HT1080 (cell line): ENCODE results near the gene BOLA3. TPM values are rescaled to one million over a fixed set of nuclear protein-coding genes. Genes with fewer than 3 reads are reported as not detected.
A peak's percentile ranks its signal among the peaks of the same experiment; 100 is the strongest.
"Not testable (repeated sequence)": the region's sequence is repeated elsewhere in the genome, so short reads cannot be mapped to it uniquely, and the experiment has no call there.

ENCODE experiments used
- DNase-seq: peaks from one replicate; pipeline ENCODE4 v3.0.0-alpha.2; 2015; ENCODE audit warnings: low read depth
- polyA plus RNA-seq, 2 experiments: library from polyadenylated mRNA; depleted of rRNA; stranded (reverse); fragments of >200 nt; gene quantifications; 2 replicates each; pipeline ENCODE4 v1.2.3, GENCODE V29; 2015
- total RNA-seq: library from RNA; depleted of rRNA; stranded (reverse); fragments of >200 nt; shearing (Covaris generic); gene quantifications from 2 replicates; pipeline ENCODE4 v1.2.3, GENCODE V29; 2014; rRNA removed

The BOLA3 gene
- total RNA-seq: 125 and 156 TPM in 2 replicates
- polyA plus RNA-seq (2015; cell fraction: cytosol; rRNA removed): 163 TPM in 2 replicates
- polyA plus RNA-seq (2015; cell fraction: nucleus; rRNA removed): 35.4 and 36.2 TPM in 2 replicates

- DNase-seq: peak; percentile 76
Measured at GRCh38 chr2:74147727-74148456, at the start of gene BOLA3. BOLA3 (minus strand) TSS chr2:74147912; CDS start chr2:74147874, 38 bp downstream.

DNA sequence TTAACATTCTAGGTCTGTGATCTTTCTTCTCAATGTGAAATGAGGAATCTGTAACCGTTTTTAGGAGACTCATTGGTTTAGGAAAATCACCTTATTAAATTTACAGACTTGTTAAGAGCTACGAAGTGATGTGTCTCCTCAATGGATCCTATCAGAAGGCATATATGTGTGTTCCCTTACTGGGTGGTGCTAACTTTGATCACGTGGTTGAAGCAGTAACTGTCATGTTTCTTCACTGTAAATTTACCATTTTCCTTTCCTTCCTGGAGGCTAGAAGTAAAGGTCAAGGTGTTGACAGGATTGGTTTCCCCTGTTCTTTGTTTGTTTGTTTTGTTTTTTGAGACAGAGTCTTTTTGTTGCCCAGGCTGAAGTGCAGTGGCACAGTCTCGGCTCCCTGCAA, 49.3 kb upstream of the BOLA3 start:
- DNase-seq: no peak

DNA sequence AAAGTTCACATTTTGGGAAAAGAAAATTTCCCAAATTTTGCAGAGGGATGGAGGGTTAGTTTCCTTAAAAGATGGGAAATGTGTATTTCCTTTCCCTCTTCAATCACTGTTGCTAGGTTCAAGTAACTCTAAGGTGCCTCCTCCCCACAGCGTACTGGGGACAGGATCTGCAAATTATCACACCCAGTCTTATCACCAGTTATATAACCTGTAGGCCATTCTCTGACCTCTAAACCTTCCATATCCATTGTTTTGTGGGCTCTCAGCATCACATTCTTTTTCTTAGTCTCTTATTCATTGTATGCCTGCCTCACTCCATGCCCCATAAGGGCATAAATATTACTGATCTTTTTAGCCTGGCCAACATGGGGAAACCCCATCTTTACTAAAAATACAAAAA, 47.1 kb upstream of the BOLA3 start:
- no peak for DNase-seq

GRCh38 chr2:74191596-74192380, 44.1 kb upstream of the BOLA3 start:
- no peak for DNase-seq

- no peak for DNase-seq
Measured at GRCh38 chr2:74188696-74189095, 41.0 kb upstream of the BOLA3 start.

DNA sequence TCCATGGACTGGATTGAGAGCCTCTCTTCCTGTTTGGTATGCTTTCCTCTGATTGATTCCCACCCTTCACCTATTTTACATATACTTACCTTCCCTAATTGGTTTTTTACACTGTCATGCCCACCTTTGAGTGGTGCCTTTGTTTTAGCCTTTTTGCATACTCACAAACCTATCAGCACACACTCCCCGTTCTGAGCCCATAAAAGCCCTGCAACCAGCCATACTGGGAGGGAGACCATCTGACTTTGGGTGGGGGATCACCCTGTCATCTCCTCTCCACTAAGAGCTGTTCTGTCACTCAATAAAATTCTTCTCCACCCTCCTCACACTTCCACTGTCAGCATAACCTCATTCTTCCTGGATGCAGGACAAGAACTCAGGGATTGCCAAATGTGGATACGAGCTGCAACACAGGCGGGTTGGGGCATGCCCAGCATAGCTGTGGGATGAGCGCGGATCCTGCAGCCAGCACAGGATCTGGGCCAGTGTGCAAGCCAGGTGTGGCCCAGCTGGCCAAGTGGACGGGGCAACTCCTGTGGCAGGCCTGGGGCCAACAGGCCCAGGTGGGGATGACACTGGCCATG, 40.4 kb upstream of the BOLA3 start:
- DNase-seq: peak; percentile 37

- DNase-seq: not testable (repeated sequence)
Measured at GRCh38 chr2:74186706-74187105, 39.0 kb upstream of the BOLA3 start.

GRCh38 chr2:74186038-74186437, 38.3 kb upstream of the BOLA3 start:
- DNase-seq: no peak

- no peak for DNase-seq
Measured at GRCh38 chr2:74183878-74184277, 36.2 kb upstream of the BOLA3 start.

- DNase-seq: no peak
Measured at GRCh38 chr2:74181739-74182138, 34.0 kb upstream of the BOLA3 start.

- no peak for DNase-seq
Measured at GRCh38 chr2:74179063-74179865, 31.6 kb upstream of the BOLA3 start.

DNA sequence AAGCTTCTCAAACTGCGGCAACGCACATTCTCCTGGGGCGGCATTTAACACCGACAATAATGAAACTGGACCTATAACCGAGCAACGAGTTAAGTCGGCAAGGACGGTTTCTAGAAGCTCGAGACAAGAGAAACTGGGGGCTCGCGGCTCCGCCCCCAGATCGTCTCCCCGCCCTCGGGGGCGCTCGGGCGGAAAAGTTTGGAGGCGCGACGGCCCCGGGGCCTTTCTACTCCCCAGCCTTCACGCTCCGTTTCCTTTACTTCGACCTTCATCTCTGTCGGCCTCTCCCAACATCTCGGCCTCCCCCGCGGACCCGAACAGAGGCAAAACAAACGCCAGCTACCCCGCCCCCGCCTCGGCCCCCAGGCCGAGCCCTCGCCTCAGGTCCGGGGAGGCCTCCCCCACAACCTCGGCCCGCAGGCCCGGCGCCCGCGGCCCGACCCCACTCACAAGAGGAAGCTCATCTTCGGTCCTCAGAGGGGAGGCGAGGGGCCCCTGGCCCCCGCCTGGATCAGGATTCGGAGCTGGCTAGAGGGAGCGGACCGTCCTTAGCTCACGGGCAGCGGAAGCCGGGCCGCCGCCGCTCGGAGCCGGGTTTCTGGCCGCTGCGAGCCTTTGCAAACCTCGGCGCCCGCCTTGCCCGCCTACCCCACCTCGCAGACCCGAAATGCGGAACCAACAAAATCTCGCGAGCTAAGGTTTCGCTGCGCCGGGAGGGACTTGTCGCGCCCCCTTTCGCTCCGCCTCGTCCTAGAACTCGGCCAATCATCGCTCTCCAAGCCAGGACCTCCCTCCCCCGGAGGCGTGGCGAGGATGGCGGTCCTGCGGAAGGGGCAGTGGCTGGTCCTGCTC, 30.7 kb upstream of the BOLA3 start, which contains the start of gene MOB1A:
Gene MOB1A, minus strand, starts transcription at position 669 of the 852 bp plus-strand sequence. Its CDS starts 205 bp downstream, at position 464.
- peak; percentile 98 for DNase-seq

DNA sequence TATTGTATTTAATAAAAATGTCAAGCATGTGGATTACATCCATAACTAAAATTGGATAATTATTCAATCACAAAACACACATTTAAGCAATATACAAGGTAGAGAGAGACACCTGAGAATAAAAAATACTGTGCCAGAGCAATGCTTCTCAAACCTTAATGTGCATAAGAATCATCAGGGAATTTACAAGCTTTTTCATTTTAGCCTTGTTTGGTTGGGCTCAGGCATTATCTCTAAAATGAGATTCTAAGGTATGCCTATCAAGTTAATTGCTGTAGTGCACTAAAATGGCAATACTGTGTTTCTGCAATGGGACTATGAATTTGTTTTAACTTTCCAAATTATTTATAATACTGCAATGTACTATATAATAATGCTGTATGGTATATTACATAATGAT, 30.0 kb upstream of the BOLA3 start:
- DNase-seq: no peak

DNA sequence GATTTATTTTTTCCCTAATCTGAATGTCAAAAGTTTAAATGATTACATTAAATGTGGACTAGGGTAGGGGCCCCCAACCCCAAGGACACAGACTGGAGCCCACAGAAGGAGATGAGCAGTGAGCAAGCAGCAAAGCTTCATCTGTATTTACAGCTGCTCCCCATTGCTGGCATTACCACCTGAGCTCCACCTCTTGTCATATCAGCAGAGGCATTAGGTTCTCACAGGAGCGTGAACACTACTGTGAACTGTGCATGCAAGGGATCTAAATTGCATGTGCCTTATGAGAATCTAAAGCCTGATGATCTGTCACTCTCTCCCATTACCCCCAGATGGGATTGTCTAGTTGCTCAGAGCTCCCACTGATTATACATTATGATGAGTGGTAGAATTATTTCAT, 27.2 kb upstream of the BOLA3 start:
- DNase-seq: no peak

DNA sequence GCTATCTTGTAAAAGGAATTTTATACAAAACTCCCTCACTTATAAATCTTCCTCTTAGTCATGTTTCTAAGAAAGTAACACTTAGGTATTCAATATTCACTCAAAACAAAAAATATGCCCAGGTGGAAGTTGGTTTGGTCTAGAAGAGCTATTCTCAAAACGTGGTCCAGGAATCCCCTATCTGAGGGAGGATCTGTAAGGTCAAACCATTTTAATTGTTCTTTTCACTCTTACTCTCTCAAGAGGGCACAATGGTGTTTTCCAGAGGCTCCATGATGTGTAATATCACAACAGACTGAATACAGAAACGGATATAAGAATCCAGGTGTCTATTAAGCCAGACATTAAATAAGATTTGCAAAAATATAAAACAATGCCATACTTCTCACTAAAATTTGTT, 21.0 kb upstream of the BOLA3 start:
- DNase-seq: no peak

- DNase-seq: no peak
Measured at GRCh38 chr2:74164761-74165160, 17.0 kb upstream of the BOLA3 start.

- no peak for DNase-seq
Measured at GRCh38 chr2:74162951-74163350, 15.2 kb upstream of the BOLA3 start.

- no peak for DNase-seq
Measured at GRCh38 chr2:74155830-74156229, 8.1 kb upstream of the BOLA3 start.

GRCh38 chr2:74152954-74153353, 5.2 kb upstream of the BOLA3 start:
- no peak for DNase-seq
